T-helper 1 cell treated with Interleukin-12 subunit alpha and Interleukin-12 subunit beta and Interleukin-4 antibody, amounts not matched to agents 30 ng/mL and 1 ng/mL, for 36 hours (primary cell): Measurements from ENCODE around the gene RBM7. TPM values are rescaled to one million over a fixed set of nuclear protein-coding genes. Genes with fewer than 3 reads are reported as not detected.

Source experiments
- intact Hi-C: fragments of 100-400 bp; cut with micrococcal nuclease; formaldehyde crosslinking; loops from one replicate; pipeline ENCODE4 v1.15.1; 2024
- total RNA-seq: library from RNA; stranded (reverse); gene quantifications from 2 replicates; pipeline ENCODE4 v1.2.3, GENCODE V29; 2022

RBM7 gene, protein sequence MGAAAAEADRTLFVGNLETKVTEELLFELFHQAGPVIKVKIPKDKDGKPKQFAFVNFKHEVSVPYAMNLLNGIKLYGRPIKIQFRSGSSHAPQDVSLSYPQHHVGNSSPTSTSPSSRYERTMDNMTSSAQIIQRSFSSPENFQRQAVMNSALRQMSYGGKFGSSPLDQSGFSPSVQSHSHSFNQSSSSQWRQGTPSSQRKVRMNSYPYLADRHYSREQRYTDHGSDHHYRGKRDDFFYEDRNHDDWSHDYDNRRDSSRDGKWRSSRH
- 31.7 and 32.4 TPM in 2 replicates for total RNA-seq

DNA sequence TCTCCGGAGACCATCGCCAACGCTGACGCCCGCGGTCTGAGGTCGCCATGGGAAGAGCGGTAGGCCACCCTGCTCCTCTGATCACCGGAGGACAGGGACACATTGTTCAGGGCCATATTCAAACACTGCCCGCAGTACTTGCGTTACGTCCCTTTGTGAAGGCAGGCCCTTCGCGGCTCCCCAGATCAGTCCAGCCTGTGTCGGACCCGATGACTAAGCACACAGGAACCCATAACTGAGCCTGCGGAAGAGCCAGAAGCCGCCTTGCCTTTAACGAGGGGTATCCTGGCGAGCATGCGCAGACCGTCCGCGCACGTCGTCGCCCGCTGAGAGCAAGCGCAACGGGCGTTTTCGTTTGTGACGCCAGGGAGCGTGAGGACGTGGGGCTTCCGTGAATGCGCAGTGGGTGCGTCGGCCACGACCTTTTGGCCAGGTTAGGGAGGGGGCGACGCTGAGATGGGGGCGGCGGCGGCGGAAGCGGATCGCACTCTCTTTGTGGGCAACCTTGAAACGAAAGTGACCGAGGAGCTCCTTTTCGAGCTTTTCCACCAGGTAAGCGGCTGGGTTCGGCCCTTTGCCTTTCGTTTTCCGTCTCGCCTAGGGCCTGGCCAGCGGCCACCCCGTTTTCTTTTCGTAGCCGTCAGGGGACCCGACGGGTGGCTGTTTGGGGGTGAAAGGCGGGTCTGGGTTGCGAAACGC is at the start of gene RBM7, which contains the start of gene C11orf71:
Gene RBM7, plus strand, starts transcription at position 451 of the 699 bp plus-strand sequence. Its CDS starts 6 bp downstream, at position 457.
Gene C11orf71, minus strand, starts transcription at position 296 of the 699 bp plus-strand sequence. Its CDS starts 180 bp downstream, at position 116.
- intact Hi-C loops, result loop anchor here (1.0 to 10.0 kb wide), 10 partner anchors 39 to 1086 kb away; partner anchors contain the start of genes REXO2, TTC12, USP28 and ZW10

DNA sequence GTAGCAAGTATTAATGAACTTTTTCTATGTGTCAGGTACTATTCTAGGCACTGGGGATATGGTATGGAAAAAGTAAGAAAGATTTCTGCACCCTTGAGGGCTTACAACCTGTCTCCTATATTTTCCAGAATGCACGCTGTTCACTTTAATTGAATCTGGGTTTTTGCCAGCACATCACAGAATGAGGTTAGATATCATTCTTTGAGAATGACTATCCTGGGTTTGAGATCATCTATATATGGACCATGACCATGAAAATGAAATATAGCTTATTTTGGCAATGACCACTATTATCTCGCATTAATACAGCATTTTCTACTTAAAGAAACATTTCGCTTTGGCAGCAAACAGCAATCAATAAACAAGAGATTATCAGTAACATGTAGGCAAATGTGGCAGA is 47.0 kb upstream of the RBM7 start:
- intact Hi-C loops, result no loop called here

DNA sequence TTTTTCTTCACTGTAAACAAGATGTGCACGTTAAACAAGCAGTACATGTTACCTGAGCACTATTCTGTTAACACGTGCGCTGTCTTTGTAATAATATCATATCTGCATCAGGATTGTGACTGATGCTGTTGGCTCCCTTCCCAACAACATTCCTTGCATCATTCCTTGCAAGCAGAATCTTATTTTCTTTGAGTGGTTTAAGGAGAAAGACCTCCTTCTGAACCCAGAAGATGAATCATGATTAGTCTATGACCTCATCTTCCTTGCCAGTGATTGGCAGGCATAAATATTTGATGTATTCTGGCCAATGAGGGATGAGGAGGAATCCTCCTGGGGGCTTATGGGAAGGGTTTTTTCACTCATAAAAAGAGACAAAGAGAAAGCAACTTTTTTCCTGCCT is 46.4 kb upstream of the RBM7 start:
- intact Hi-C loops, result no loop called here

DNA sequence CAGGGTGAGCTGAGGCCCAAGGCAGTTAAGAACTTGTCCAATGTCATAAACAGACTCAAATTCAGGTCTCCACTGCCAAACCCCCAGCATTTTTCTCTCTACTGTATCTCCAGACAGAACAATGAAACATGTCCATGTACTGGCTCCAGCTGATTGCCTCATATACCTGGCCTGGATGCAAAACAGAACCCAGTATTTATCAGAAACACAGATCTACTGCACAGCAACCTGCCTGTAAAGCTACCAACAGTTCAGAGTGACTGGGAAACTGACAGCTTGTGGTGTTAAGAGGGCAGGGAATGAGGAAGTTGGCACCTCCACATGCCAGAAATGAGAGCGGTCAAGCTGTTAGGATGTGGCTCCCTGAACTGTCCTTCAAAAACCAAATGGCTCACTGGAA is 41.8 kb upstream of the RBM7 start:
- intact Hi-C loops, result no loop called here

DNA sequence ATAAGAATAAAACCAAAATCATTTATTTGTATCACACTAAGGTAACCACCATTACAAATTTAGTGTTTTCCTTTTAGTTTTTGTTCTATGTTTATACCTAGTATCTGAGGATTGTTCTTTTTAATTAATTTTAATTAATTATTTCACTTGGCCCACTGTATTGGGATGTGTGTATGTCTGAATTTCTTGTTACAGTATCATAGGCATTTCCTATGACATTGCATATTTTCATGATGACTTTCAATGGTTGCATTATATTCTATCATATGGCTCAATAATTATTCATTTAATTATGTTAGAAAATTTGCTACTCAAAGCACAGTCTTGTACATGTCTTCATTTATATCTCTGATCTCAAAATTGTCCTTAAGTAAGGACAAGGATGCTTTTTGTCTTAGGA is 41.1 kb upstream of the RBM7 start:
- intact Hi-C loops, result no loop called here

DNA sequence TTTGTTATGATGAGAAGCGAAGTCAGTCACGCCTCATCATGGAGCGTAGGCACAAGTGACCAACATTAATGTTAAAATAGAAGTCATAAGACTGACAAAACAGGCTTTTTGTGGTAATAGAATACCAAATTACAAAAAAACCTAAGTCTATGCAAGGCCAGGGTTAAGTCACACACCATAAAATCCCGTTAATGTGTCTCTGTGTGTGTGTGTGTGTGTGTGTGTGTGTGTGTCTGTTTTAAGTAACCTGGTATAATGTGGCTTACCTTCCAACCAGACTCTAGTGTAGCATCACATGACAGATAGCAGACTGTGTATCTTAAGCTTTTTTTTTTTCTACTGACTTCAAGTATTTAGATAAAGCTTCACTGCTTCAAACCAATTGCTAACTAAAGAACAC is 38.1 kb upstream of the RBM7 start:
- intact Hi-C loops, result no loop called here

DNA sequence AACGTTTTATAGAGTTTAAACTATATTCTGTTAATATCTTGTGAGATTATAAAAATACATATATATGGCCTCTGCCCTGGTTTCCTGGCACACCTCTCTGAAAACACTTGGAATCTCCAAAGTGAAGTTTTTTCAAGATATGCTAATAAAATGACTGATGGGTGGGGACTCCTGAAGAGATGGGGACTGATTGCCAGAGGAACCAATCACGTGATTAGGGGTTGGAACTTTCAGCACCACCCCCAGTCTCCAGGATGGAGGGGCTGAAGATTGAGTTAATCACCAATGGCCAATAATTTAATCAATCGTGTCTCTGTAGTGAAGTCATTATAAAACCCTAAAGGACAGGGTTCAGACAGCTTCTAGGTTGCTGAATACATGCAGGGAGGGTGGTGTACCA is 37.5 kb upstream of the RBM7 start:
- intact Hi-C loops, result no loop called here

DNA sequence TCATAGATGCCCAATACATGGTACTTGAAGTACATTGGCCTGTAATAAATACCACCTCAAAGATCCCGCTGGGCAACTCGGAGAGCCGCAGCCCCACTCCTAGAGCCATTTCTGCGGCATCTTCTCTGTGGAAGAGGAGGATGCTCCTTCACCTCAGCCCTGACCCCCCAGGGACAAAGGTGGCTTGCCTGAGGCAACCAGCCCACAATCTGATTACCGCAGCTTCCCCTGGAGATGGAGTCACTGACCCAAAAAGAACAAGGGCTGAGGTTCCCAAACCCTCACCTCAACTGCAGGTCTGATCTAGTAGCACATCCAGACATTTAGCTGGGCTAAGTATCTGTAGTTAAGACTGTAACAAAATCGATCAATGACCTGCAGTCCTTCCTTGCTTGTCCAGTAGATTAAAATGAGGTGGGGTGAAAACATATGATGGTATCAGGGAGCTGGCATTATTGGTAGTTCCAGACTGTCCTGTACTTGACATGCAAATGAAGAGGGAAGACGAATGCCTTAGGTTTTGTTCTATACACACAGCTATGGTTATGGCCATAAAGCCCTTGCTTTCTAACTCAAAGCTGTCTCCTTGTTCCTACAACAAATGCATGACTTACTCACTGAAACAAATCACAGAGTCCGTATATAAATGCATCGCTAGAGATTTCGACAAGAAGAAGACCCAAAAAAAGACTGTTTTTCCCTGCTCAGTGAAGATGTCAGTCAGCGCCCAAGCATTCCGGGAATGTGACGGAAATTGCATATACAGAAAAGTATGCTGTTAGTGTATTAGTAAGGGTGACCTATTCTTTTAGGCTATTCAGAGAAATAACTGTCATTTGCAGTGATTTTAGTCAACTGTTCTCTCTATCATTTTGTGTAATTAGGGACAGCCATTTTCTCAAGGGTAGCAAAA is 33.9 kb upstream of the RBM7 start:
- intact Hi-C loops, result no loop called here

DNA sequence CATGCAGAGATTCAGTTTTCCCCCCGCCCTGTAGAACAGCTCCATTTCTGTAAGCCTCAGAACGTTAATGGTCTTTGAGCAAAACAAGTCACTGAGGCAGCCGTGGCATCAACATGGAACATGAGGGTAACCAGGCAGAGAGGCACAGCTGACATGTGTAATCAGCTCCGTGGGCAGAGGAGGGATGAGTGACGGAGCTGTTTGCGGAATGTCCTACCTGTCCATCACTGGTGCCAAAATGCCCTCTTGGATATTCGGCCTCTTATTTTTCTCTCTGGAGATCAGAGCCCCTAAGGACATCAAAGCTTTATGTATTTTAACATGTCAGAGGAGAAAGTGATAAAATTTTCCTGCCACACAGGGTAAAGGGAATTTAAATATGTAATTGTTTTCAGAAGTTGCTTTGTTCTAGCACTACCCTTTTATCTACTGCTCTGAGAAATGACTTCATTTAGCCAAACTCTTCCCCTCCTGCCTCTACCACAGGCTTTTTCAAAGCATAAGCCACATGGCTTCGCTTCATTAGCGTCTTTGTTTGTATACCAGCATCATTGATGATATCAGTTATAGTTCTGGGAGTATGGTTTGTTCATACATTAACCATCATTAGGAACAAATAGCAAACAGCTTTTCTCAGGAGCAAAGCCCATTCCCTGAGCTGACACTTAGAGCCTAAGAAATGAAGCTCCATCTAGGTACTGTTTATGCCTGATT is 33.1 kb upstream of the RBM7 start:
- intact Hi-C loops, result no loop called here

DNA sequence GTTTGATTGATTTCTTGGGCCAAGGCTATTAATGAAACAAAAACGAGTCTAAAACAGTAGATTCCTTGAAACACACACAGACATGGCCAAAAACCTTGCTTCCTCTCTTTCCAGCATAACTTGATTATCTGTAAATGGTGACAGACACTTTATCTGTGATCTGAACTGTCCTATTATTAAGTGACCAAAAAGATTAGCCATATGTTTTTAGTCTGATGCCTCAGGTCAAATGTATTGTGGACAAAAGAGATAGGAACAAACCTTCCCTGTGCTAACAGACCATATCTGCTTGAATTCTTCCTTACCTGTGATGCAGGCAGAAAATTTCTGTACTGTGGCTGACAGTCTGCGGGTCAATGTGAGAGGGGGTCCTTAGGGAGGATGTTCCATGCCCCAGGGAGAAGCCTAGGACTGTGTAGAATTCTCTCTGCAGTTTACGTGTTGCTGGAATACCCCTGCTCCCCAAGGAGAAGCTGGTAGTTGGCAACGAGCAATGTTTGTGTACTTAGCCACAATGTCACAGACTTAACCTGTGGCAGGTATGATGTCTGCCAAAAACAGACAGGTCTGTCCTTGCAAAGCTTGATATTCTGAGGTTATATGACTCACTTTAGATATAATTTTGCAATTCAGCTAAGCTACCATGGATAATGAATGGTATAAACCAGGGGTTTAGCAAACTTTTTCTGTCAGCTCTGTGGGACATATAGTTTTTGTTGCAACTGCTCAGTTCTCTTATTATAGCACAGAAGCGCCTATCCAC is 31.4 kb upstream of the RBM7 start:
- intact Hi-C loops, result no loop called here

DNA sequence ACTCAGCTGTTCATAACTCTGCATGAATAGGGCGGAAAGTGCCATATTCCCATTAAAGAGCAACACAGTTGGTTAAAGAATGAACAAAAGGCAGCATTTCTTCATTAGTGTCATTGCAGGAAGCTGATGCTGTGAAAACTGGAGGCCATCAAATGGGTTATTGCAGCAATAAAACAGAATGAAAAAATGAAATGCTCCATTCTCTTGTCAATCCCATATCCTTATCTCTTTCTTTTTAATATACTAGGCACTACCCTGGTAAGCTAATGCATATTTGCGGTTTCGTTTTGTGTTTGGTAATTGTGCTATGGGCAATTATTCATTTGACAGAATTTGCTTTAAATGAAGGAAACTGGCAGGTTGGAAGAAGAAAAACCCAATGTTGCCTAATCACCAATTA is 25.4 kb upstream of the RBM7 start:
- intact Hi-C loops, result no loop called here

DNA sequence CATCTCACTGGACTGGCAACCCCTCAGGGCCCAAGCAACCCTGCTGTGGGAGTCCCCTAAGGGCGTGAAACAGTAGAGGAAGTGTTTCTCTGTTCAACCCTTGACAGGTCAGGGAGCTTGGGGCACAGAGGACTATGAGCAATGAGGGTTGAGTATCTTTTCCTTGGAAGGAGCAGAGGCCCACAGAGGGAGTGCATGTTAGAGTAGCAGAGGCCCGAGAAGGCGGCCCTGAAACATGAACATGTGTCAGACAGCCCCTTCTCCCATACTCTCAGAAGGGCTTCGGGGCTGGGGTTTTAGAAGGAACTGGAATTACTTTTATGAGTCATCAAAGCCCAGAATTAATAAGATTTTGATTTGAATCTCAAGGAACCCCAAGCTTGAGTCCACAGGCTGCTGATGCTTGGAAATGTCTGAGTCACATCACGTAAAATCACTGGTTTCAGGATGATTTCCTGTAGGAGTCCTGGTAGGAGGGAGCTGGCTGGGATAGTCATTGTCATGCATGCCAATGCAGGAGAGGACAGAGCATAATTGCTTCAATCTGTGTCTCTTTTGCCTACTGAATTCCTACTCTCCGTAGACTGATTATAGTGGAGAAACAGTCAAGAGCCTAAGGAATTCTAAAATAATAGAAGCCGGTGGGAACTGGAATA is 22.7 kb upstream of the RBM7 start:
- intact Hi-C loops, result no loop called here

DNA sequence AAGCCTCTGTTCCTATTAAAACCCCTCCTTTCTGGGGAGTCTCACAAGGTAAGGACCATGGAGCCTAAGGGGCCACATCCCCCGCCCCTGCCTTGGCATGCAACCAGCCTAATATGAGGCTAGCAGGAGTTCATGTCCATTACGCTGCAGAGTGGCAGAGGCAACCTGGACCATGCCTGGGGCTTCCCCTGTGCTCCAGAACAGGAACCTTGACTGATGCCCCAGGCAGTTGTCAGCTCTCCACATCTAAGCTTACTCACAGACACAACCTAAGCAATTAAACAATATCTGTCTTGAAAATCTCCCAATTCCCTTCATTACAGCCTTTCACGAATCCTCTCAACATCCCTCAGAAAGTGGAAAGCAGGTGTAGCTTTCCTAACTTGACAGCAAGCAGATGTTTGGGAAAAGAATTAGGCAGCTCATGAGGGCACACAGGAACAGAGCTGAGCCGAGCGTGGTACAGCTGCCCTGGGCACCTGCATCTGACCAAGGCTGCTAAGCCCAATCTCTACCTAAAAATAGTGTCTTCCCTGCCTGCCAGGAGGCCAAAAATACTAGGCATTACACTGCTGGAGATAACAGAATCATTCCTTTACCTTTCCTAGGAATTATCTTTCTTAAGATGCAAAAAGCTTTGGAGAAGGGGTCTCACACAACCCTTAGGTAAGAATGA is 20.9 kb upstream of the RBM7 start:
- intact Hi-C loops, result no loop called here

DNA sequence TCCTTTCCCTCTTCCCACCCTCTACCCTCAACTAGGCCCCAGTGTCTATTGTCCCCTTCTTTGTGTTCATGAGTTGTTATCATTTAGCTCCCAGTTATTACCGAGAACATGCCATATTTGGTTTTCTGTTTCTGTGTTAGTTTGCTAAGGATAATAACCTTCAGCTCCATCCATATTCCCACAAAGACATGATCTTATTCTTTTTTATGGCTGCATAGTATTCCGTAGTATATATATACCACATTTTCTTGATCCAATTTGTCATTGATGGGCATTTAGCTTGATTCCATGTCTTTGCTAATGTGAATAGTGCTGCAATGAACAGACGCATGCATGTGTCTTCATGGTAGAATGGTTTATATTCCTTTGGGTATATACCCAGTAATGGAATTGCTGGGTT is 18.0 kb upstream of the RBM7 start:
- intact Hi-C loops, result no loop called here

DNA sequence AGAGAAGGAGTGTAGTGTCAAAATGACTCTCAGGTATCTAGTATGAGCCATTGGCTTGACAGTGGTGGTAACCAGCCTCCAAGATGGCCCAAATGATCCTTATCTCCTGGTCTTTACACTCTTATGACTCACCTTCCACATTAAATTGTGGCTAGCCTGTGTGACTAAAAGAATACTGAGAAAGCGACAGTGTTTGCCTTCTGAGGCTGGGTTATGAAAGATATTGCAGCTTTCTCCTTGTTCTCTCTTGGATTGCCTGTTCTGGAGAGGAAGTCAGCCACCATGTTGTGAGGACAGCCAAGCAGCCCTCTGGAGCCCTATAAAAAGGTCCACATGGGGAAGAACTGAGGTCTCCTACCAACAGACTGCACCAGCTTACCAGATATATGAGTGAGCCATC is 16.0 kb upstream of the RBM7 start:
- intact Hi-C loops, result no loop called here

DNA sequence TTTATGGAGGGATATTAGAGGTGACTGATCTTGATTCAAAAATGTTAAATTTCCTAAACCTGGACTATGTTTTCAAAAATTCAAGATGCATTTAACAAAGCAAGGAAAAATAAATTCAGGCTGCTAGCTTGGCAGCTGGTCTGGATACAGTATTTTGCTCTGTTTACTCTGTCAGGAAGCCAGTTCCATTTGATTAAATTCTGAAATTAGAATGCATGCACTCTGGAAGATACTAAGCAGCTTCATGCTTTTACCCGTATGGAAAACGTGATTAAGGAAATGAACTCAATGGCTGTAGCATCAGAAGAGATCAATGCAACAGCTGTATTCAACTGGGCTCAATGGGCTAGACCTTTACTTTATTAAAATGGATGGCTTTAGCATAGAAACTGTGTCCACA is 14.3 kb upstream of the RBM7 start:
- intact Hi-C loops, result no loop called here

DNA sequence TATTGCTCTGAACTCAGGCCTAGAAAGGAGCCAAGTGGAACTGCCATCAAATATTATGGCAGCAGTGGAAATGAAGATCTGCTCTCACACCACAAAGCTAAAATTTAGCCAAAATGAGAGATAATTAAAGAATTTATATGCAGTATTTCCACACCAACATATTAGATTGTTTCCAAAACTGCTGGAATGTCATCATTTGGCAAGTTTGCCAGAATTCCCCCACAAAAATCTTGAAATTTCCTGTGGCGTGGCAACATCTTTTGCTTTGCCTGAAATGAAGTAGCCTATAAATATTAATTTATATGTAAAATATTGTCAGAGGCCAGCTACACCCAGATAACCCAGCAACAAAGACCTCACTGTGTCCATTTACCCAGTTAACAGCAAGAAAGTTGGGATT is 13.9 kb upstream of the RBM7 start:
- intact Hi-C loops, result no loop called here

DNA sequence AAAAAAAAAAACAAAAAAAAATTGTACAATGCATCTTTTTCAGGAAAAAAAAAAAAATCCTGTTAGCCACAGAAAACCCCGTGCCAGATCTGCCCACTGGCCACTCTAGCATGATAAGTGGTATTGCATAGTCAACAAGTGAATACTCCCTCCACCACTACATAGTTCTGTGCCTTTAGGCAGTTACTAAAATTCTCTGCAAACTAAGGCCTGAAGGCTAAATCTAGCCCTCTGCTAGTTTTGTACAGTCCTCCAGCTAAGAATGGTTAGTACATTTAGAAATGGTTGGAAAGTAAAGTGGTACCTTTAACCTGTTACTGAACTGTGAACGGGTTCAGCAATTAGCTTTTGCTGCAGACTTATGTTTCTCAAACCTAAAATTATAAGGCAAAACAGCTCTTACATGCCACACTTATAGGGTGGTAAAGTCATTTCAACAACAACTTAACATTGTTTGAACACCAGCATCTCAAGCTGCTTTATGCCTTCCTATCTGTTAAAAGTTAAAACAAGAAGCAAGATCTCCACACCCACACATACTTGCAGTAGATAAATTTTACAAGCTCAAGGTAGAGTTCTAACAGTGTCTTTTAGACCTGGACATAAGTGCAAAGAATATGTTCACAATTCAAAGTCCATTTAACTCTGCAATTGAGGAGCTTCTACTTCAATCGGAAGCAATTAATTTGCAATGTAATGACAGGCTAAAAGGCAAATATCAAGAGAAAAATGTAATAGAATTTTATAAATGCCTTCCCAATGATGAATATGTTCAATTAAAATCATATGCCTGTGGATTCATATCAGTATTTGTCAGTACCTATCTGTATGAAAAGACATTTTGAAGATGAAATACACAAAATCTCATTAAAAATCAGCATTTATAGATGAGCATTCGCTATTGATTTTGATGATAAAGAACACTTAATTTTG is 7.5 kb upstream of the RBM7 start:
- intact Hi-C loops, result no loop called here
